Retinal pigment epithelial cell (primary cell): Measurements from ENCODE around the gene HOXC9.

Source experiments
- DNase-seq: peaks from one replicate; pipeline ENCODE4 v3.0.0-alpha.2; 2010; ENCODE audit warnings: low read depth
- H3K4me3 ChIP-seq: 2 replicates; pipeline ENCODE4 v1.5.1; 2011; ENCODE audit warnings: mild to moderate bottlenecking, low read length, control low read depth, moderate library complexity
- CTCF ChIP-seq: conservative IDR thresholded peaks from 2 replicates; pipeline ENCODE4 v1.5.1; 2011; ENCODE audit warnings: low read depth, low read length, control low read depth, inconsistent platforms

HOXC9 gene

GRCh38 chr12:53964315-53964713 is 35.6 kb upstream of the HOXC9 start:
- no peak for DNase-seq
- no peak overlapping the region for H3K4me3 ChIP-seq
- no peak for TF ChIP-seq CTCF

GRCh38 chr12:53965281-53966084 is 34.5 kb upstream of the HOXC9 start:
- TF ChIP-seq CTCF, result no peak
- no peak overlapping the region for H3K4me3 ChIP-seq
- DNase-seq, result no peak

GRCh38 chr12:53966085-53966384 is 33.9 kb upstream of the HOXC9 start:
- TF ChIP-seq CTCF, result no peak
- no peak for DNase-seq
- no peak overlapping the region for H3K4me3 ChIP-seq

GRCh38 chr12:53966385-53967133 is 33.4 kb upstream of the HOXC9 start:
- DNase-seq, result no peak
- no peak overlapping the region for H3K4me3 ChIP-seq

GRCh38 chr12:53967421-53967925 is 32.5 kb upstream of the HOXC9 start:
- H3K4me3 ChIP-seq, result no peak overlapping the region
- TF ChIP-seq CTCF, result no peak

More at GRCh38 chr12:53966385-53967133, 33.4 kb upstream of the HOXC9 start:
- no peak for TF ChIP-seq CTCF

GRCh38 chr12:53968214-53969127 is 31.5 kb upstream of the HOXC9 start:
- DNase-seq, result no peak
- TF ChIP-seq CTCF, result no peak
- no peak overlapping the region for H3K4me3 ChIP-seq

More at GRCh38 chr12:53967421-53967925, 32.5 kb upstream of the HOXC9 start:
- DNase-seq, result no peak
